ENCODE measurements around the gene TMEM255B. TPM values are rescaled to one million over a fixed set of nuclear protein-coding genes. Genes with fewer than 3 reads are reported as not detected.

TMEM255B gene
- total and polyA plus RNA-seq, 2 of the 4 experiments (the other 2 are of a cell fraction), result 0.36 to 0.94 TPM

GRCh38 chr13:113774177-113775107 is 15.4 kb downstream of the TMEM255B start:
- H3K36me3 ChIP-seq (ENCODE audit: control insufficient read depth, insufficient read depth, low read length), result no peaks in the 10 kb centered on the region
- intact Hi-C loops (cut with micrococcal nuclease) (no loop called here), in situ Hi-C loops (cut with MboI; ENCODE audit: low sequenced_read_pairs) (no loop called here), dilution Hi-C loops (cut with HindIII; ENCODE audit: low sequenced_read_pairs, unreplicated experiment) (no loop called here)
- peak overlapping the region; percentile 87 for H2BK5ac ChIP-seq (ENCODE audit: low read depth, low read length, poor library complexity, severe bottlenecking)
- H3K23ac ChIP-seq (ENCODE audit: low read depth, low read length), result no peak overlapping the region
- no peak overlapping the region for H4K8ac ChIP-seq (ENCODE audit: low read depth in 2 of 2, low read length in 2 of 2)
- H2BK15ac ChIP-seq (ENCODE audit: low read depth, low read length), result no peak overlapping the region; the same call in 2 of the 3 replicates
- H3K14ac ChIP-seq (replicated peaks; ENCODE audit: low read depth, low read length), result peak overlapping the region; percentile 61; the same call in 1 of the 2 replicates
- H2AK9ac ChIP-seq (replicated peaks; ENCODE audit: low read depth, low read length, poor library complexity), result peak overlapping the region; percentile 89
- H3K27me3 ChIP-seq (ENCODE audit: control insufficient read depth, insufficient read depth, low read length), result peaks cover 15% of the 10 kb centered on the region
- POLR2A ChIA-PET (ENCODE audit: unreplicated experiment), result no interaction called here
- TF ChIP-seq CHD1 (IDR thresholded peaks at IDR 0.05; ENCODE audit: low read depth, low read length) (no peak), BHLHE40 (IDR thresholded peaks at IDR 0.05; ENCODE audit: low read depth, low read length) (no peak), RFX5 (IDR thresholded peaks at IDR 0.05; ENCODE audit: low read depth, low read length) (no peak), CTCF (conservative IDR thresholded peaks at IDR 0.05; ENCODE audit: low read depth, low read length) (no peak), ELK1 (IDR thresholded peaks at IDR 0.05; ENCODE audit: borderline replicate concordance, low read depth, low read length) (no peak), MXI1 (IDR thresholded peaks at IDR 0.05; ENCODE audit: borderline replicate concordance, low read depth, low read length) (no peak), SMC3 (IDR thresholded peaks at IDR 0.05; ENCODE audit: low read depth, low read length) (no peak), CEBPB (IDR thresholded peaks at IDR 0.05; ENCODE audit: low read depth, low read length) (no peak), FOS (IDR thresholded peaks at IDR 0.05; ENCODE audit: low read depth, low read length) (no peak)
- H3K27ac ChIP-seq (ENCODE audit: insufficient read depth, low read length), result no peak overlapping the region
- H3K9ac ChIP-seq (ENCODE audit: low read depth, low read length), result no peak overlapping the region
- H4K91ac ChIP-seq (ENCODE audit: insufficient read depth, low read depth, low read length), result no peak overlapping the region; the same call in 1 of the 2 replicates
- H3K9me1 ChIP-seq (ENCODE audit: insufficient read depth, low read length), result peaks cover 9% of the 10 kb centered on the region
- ATAC-seq (ENCODE audit: low read depth), result no peak
- peak overlapping the region; percentile 23; the same call in 1 of the 2 replicates for H3K4ac ChIP-seq (ENCODE audit: low read depth, low read length)
- DNase-seq, result peak; percentile 19
- no peaks in the 10 kb centered on the region for H3K4me1 ChIP-seq (ENCODE audit: control insufficient read depth, insufficient read depth, low read length)
- 74 to 100% methylated on average over 2 to 7 of the region's 9 CpGs for WGBS, 2 experiments (ENCODE audit: extremely low coverage in 2 of 2, insufficient read length in 1 of 2)
- H3K18ac ChIP-seq (ENCODE audit: low read depth, low read length), result no peak overlapping the region
- H2AK5ac ChIP-seq (ENCODE audit: low read depth, low read length), result peak overlapping the region; percentile 94
- peaks cover 0 to 5% of the 10 kb centered on the region in 2 experiments; a peak in 1 of 4 replicates for H3K79me1 ChIP-seq (ENCODE audit: low read depth in 1 of 2, low read length in 2 of 2)
- H3K4me2 ChIP-seq (ENCODE audit: low read depth, low read length), result no peak overlapping the region
- H2AFZ ChIP-seq (replicated peaks; ENCODE audit: low read length, poor library complexity), result peak overlapping the region; percentile 40
- no peak overlapping the region for H2BK20ac ChIP-seq (ENCODE audit: low read depth, low read length)
- peaks cover 5% of the 10 kb centered on the region; the same call in 1 of the 2 replicates for H3K9me3 ChIP-seq (ENCODE audit: control insufficient read depth, insufficient read depth, low read length)
- no peak overlapping the region for H3K4me3 ChIP-seq (ENCODE audit: insufficient read depth, low read depth, low read length)
- no peak overlapping the region for H3K56ac ChIP-seq (ENCODE audit: extremely low read depth, insufficient read depth, low read length)
- no peak overlapping the region for H2BK120ac ChIP-seq (ENCODE audit: low read depth, low read length)
- no TSS peak for BruUV-seq (replicated peaks)
- no peaks in the 10 kb centered on the region for H4K20me1 ChIP-seq (ENCODE audit: insufficient read depth, low read length)
- no peak overlapping the region for H4K5ac ChIP-seq (ENCODE audit: low read depth, low read length)
- CTCF ChIA-PET, result no interaction called here

Data from IMR-90 (cell line).